H1 (cell line): ENCODE results near the gene SPTB. TPM values are rescaled to one million over a fixed set of nuclear protein-coding genes. Genes with fewer than 3 reads are reported as not detected.

Source experiments
- CTCF ChIA-PET: fragments of 300-600 bp; sonication (Branson Sonifier 250); formaldehyde crosslinking; loops from one replicate; lab custom pipeline; 2021; ENCODE audit not compliant: partially characterized antibody; lab: Charles Lee
- POLR2A ChIA-PET: fragments of 300-600 bp; sonication (Branson Sonifier 250); formaldehyde crosslinking; loops from one replicate; lab custom pipeline; 2021; ENCODE audit warnings: inconsistent platforms; ENCODE audit not compliant: partially characterized antibody; lab: Charles Lee
- DNase-seq, 2 experiments: peaks; one replicate each; pipeline versions ENCODE4 v3.0.0 to v3.0.0-alpha.2; 2010 to 2022; ENCODE audit warnings: low spot score in 2 of 2, low read depth in 1 of 2, mixed read lengths in 1 of 2
- FAIRE-seq: peaks from 2 replicates; lab custom pipeline; 2011; peaks lifted over from hg19 to GRCh38; lab: Jason Lieb, UNC
- H2AFZ ChIP-seq: 2 replicates; pipeline ENCODE4 v1.8.1; 2012; ENCODE audit warnings: low read length, inconsistent platforms
- H2AK5ac ChIP-seq: 2 replicates; pipeline ENCODE4 v1.6.1; 2013; ENCODE audit warnings: low read depth, low read length
- H2BK120ac ChIP-seq: replicated peaks from 2 replicates; pipeline ENCODE3; 2013; ENCODE audit warnings: low read depth, low read length, inconsistent platforms
- H2BK12ac ChIP-seq: 2 replicates; pipeline ENCODE4 v1.6.1; 2013; ENCODE audit warnings: low read depth, low read length
- H2BK15ac ChIP-seq: 2 replicates; pipeline ENCODE4 v1.6.1; 2013; ENCODE audit warnings: low read length
- H2BK20ac ChIP-seq: 2 replicates; pipeline ENCODE4 v1.6.1; 2013; ENCODE audit warnings: low read length
- H2BK5ac ChIP-seq: 2 replicates; pipeline ENCODE4 v1.6.1; 2013; ENCODE audit warnings: low read depth, low read length
- H3K14ac ChIP-seq: 2 replicates; pipeline ENCODE4 v1.6.1; 2013; ENCODE audit warnings: inconsistent platforms; ENCODE audit not compliant: insufficient read length
- H3K18ac ChIP-seq: 2 replicates; pipeline ENCODE4 v1.6.1; 2013; ENCODE audit warnings: low read length; ENCODE audit errors: extremely low read depth
- H3K23ac ChIP-seq: 2 replicates; pipeline ENCODE4 v1.6.1; 2013; ENCODE audit warnings: inconsistent platforms; ENCODE audit not compliant: insufficient read length
- H3K23me2 ChIP-seq: 2 replicates; pipeline ENCODE4 v1.6.1; 2013; ENCODE audit warnings: low read depth, low read length
- H3K27ac ChIP-seq: 2 replicates; pipeline ENCODE4 v1.6.1; 2011; ENCODE audit warnings: low read depth, low read length, inconsistent platforms
- H3K27me3 ChIP-seq, 4 experiments: replicated peaks in 1 of 4; 1 replicate in 1 of 4; 2 replicates in 3 of 4; pipeline versions ENCODE4 v1.6.1 to v1.8.1; 2011 to 2013; ENCODE audit warnings: low read length in 3 of 4, mild to moderate bottlenecking in 3 of 4, inconsistent platforms in 2 of 4, mixed read lengths in 2 of 4, moderate library complexity in 1 of 4; ENCODE audit not compliant: control insufficient read depth in 3 of 4, insufficient read depth in 3 of 4; ENCODE audit errors: extremely low read depth in 1 of 4
- H3K36me3 ChIP-seq, 4 experiments: 2 replicates each; pipeline versions ENCODE4 v1.6.1 to v1.8.1; 2011 to 2013; ENCODE audit warnings: mild to moderate bottlenecking in 4 of 4, low read length in 3 of 4, moderate library complexity in 2 of 4, control low read depth in 1 of 4, inconsistent platforms in 1 of 4; ENCODE audit not compliant: insufficient read depth in 4 of 4, control insufficient read depth in 2 of 4
- H3K4ac ChIP-seq: replicated peaks from 2 replicates; pipeline ENCODE3; 2013; ENCODE audit warnings: low read length, low read depth, mixed read lengths, inconsistent platforms; ENCODE audit not compliant: insufficient read length
- H3K4me1 ChIP-seq, 4 experiments: replicated peaks in 1 of 4; 1 replicate in 1 of 4; 2 replicates in 3 of 4; pipeline versions ENCODE4 v1.6.1 to v1.8.1; 2011 to 2013; ENCODE audit warnings: low read length in 3 of 4, inconsistent platforms in 2 of 4, mixed read lengths in 1 of 4; ENCODE audit not compliant: insufficient read depth in 4 of 4, control insufficient read depth in 3 of 4
- H3K4me2 ChIP-seq, 2 experiments: 2 replicates each; pipeline versions ENCODE4 v1.6.1 to v1.8.1; 2011 to 2013; ENCODE audit warnings: low read depth in 2 of 2, low read length in 2 of 2, control low read depth in 1 of 2, inconsistent platforms in 1 of 2, mild to moderate bottlenecking in 1 of 2; ENCODE audit not compliant: insufficient read depth in 1 of 2
- H3K4me3 ChIP-seq, 4 experiments: fragments of 200-600, 300-600 bp in 1 of 4; sonication (generic), shearing (Covaris generic), sonication (Bioruptor Twin) in 1 of 4; 2 replicates each; pipeline versions ENCODE4 v1.5.1 to v1.8.1; 2011 to 2016; ENCODE audit warnings: low read length in 4 of 4, low read depth in 3 of 4, control low read depth in 2 of 4, inconsistent platforms in 2 of 4, mild to moderate bottlenecking in 2 of 4, mixed read lengths in 1 of 4, moderate library complexity in 1 of 4; ENCODE audit not compliant: insufficient read depth in 2 of 4; ENCODE audit errors: extremely low read depth in 1 of 4
- H3K56ac ChIP-seq: replicated peaks from 2 replicates; pipeline ENCODE3; 2013; ENCODE audit warnings: low read depth, mild to moderate bottlenecking, mixed read lengths, low read length, inconsistent platforms; ENCODE audit not compliant: insufficient read length
- H3K79me1 ChIP-seq: 2 replicates; pipeline ENCODE4 v1.6.1; 2013; ENCODE audit warnings: low read depth, low read length, control low read depth
- H3K79me2 ChIP-seq, 2 experiments: 2 replicates each; pipeline versions ENCODE4 v1.6.1 to v1.8.1; 2012 to 2013; ENCODE audit warnings: low read length in 2 of 2, mild to moderate bottlenecking in 2 of 2, inconsistent platforms in 1 of 2; ENCODE audit not compliant: insufficient read depth in 2 of 2, control insufficient read depth in 1 of 2
- H3K9ac ChIP-seq, 4 experiments: replicated peaks in 1 of 4; 1 replicate in 1 of 4; 2 replicates in 3 of 4; pipeline versions ENCODE4 v1.6.1 to v1.8.1; 2011 to 2013; ENCODE audit warnings: low read depth in 3 of 4, low read length in 3 of 4, control low read depth in 2 of 4, mild to moderate bottlenecking in 2 of 4, moderate library complexity in 2 of 4, inconsistent platforms in 1 of 4; ENCODE audit errors: extremely low read depth in 1 of 4
- H3K9me3 ChIP-seq, 2 experiments: 2 replicates each; pipeline versions ENCODE4 v1.6.1 to v1.8.1; 2012 to 2013; ENCODE audit warnings: mild to moderate bottlenecking in 2 of 2, moderate library complexity in 2 of 2, control low read depth in 1 of 2, inconsistent platforms in 1 of 2, low read depth in 1 of 2, low read length in 1 of 2, mixed read lengths in 1 of 2; ENCODE audit not compliant: insufficient read depth in 2 of 2
- H4K20me1 ChIP-seq, 2 experiments: replicated peaks in 1 of 2; 2 replicates each; pipeline versions ENCODE3 to v1.8.1; 2011 to 2013; ENCODE audit warnings: inconsistent platforms in 2 of 2, low read length in 2 of 2, mild to moderate bottlenecking in 1 of 2; ENCODE audit not compliant: insufficient read depth in 2 of 2, control insufficient read depth in 1 of 2
- H4K5ac ChIP-seq: 2 replicates; pipeline ENCODE4 v1.6.1; 2013; ENCODE audit warnings: low read length, low read depth, mixed read lengths, inconsistent platforms; ENCODE audit not compliant: insufficient read length
- H4K8ac ChIP-seq: 2 replicates; pipeline ENCODE4 v1.8.0; 2013; ENCODE audit warnings: mild to moderate bottlenecking, moderate library complexity, low read length, inconsistent platforms; ENCODE audit not compliant: insufficient read depth; ENCODE audit errors: extremely low read depth
- H4K91ac ChIP-seq: replicated peaks from 2 replicates; pipeline ENCODE3; 2013; ENCODE audit warnings: low read length, mixed read lengths, inconsistent platforms; ENCODE audit not compliant: insufficient read length
- ASH2L ChIP-seq: fragments of 200-600, 300-600 bp; sonication (generic); IDR thresholded peaks from one replicate; pipeline ENCODE4 v1.7.1; 2017; ENCODE audit warnings: low read length
- NRF1 ChIP-seq: IDR thresholded peaks from 2 replicates; pipeline ENCODE4 v1.6.1; 2011; ENCODE audit warnings: mild to moderate bottlenecking, low read depth, low read length, improper control_type of control experiment
- SUZ12 ChIP-seq: fragments of 200-600 bp; sonication (generic); IDR thresholded peaks from 2 replicates; pipeline ENCODE4 v1.6.1; 2012; ENCODE audit warnings: mild to moderate bottlenecking, inconsistent platforms, low read length, moderate library complexity, mixed read lengths
- TAF1 ChIP-seq: IDR thresholded peaks from 2 replicates; pipeline ENCODE4 v1.6.1; 2011; ENCODE audit warnings: mild to moderate bottlenecking, low read depth, low read length
- WGBS, 2 experiments: shearing (Covaris generic) in 1 of 2; methylation state at CpG; one replicate each; pipeline versions ENCODE4 v1.1.6 to v1.1.7; 2013 to 2015; ENCODE audit warnings: low lambda C conversion rate in 2 of 2, mixed read lengths in 2 of 2, inconsistent platforms in 1 of 2, low coverage in 1 of 2, missing lambda C conversion rate in 1 of 2; ENCODE audit not compliant: insufficient replicate concordance in 2 of 2, insufficient coverage in 1 of 2, insufficient read length in 1 of 2; ENCODE audit errors: extremely low coverage in 1 of 2, missing lambda C conversion rate in 1 of 2; 5-methylcytosine and 5-hydroxymethylcytosine counted together
- polyA plus RNA-seq, 7 experiments: library from polyadenylated mRNA; depleted of rRNA in 3 of 7; stranded (reverse) in 5 of 7; unstranded in 2 of 7; fragments of >200 nt in 5 of 7; fragments of 200-250 nt in 2 of 7; gene quantifications; 1 replicate in 5 of 7; 2 replicates in 1 of 7; 4 replicates in 1 of 7; pipeline versions ENCODE4 v1.2.1 to v1.2.3, GENCODE V29; 2011 to 2013; ENCODE audit warnings: missing spikeins in 2 of 7, mixed read lengths in 2 of 7
- total RNA-seq: library from RNA; stranded (reverse); fragmentation: NEBNext Ultra II Directional; extraction: Animal tissue kit (Norgen Biotek cat#: 25700); gene quantifications from 2 replicates; pipeline ENCODE4 v1.2.1, GENCODE V29; 2021

Gene SPTB
- total and polyA plus RNA-seq, 2 of the 8 experiments (the other 6 are each of a cell fraction or from before 2014, with no cell fraction given), result 0.30 to 2.4 TPM

- no peak overlapping the region for H2BK5ac ChIP-seq
- H3K4me3 ChIP-seq, result no peak overlapping the region
- H3K4ac ChIP-seq, result no peak overlapping the region
- no peaks in the 10 kb centered on the region; a peak in 1 of 7 replicates for H3K27me3 ChIP-seq
- no peak overlapping the region for H4K91ac ChIP-seq
- no peak overlapping the region for H2AK5ac ChIP-seq
- ChIA-PET POLR2A (interaction anchor here (1.5 kb wide), 1 partner anchor 10 kb away, joined by 3 read pairs; no protein-coding TSS in a partner anchor), CTCF (interaction anchor here (1.5 to 12.1 kb wide), 11 partner anchors 13 to 128 kb away, joined by 5 to 243 read pairs (median 36); partner anchors contain the start of gene SPTB)
- no peaks in the 10 kb centered on the region for H3K36me3 ChIP-seq
- H4K5ac ChIP-seq, result no peak overlapping the region
- peaks cover 0 to 13% (median 5%) of the 10 kb centered on the region in 4 experiments; a peak in 4 of 7 replicates for H3K4me1 ChIP-seq
- no peak overlapping the region for H3K27ac ChIP-seq
- H3K4me2 ChIP-seq, result no peak overlapping the region
- no peak for TF ChIP-seq NRF1
- TF ChIP-seq ASH2L, result no peak
- TF ChIP-seq TAF1, result no peak
- TF ChIP-seq SUZ12, result 0 out of 2 replicates have a peak, but pooled peaks have one; percentile 25
- H2BK12ac ChIP-seq, result no peak overlapping the region
- no peak for FAIRE-seq
- H4K8ac ChIP-seq, result no peak overlapping the region
- H3K79me2 ChIP-seq, result no peaks in the 10 kb centered on the region
- DNase-seq, result no peak
- H3K79me1 ChIP-seq, result no peaks in the 10 kb centered on the region
- no peak overlapping the region for H3K9ac ChIP-seq
- no peak overlapping the region for H2AFZ ChIP-seq
- H2BK20ac ChIP-seq, result peak overlapping the region; percentile 26; the same call in 1 of the 2 replicates
- H3K14ac ChIP-seq, result no peak overlapping the region
- H2BK15ac ChIP-seq, result no peak overlapping the region
- H3K23me2 ChIP-seq, result no peaks in the 10 kb centered on the region
- H3K23ac ChIP-seq, result no peak overlapping the region
- 94% methylated on average over 4 of the region's 4 CpGs; no CpG with 5 or more reads in 1 of the 2 experiments for WGBS, 2 experiments
- no peaks in the 10 kb centered on the region for H4K20me1 ChIP-seq
- no peaks in the 10 kb centered on the region for H3K9me3 ChIP-seq
- no peak overlapping the region for H3K18ac ChIP-seq
- H2BK120ac ChIP-seq, result no peak overlapping the region
- no peak overlapping the region for H3K56ac ChIP-seq
Measured at GRCh38 chr14:64825006-64825405, 54.7 kb downstream of the SPTB start.
